GM12878 (cell line): ENCODE data around the gene AKR1B15. TPM values are rescaled to one million over a fixed set of nuclear protein-coding genes. Genes with fewer than 3 reads are reported as not detected.

Experiments used
- ATAC-seq: fragments of 200-7000 bp; cut with Tn5 transposase; 3 replicates; pipeline ENCODE4 v1.9.1; 2020; ENCODE audit warnings: mild to moderate bottlenecking, moderate library complexity
- BruUV-seq: library from RNA; stranded (reverse); fragments of 400-500 nt; replicated peaks from 2 replicates; lab custom pipeline; 2021; lab: Mats Ljungman, UMichigan
- CTCF ChIA-PET: fragments of 300-600 bp; sonication (Branson Sonifier 250); formaldehyde crosslinking; extraction: SDS; loops from one replicate; lab custom pipeline; 2021; ENCODE audit warnings: inconsistent platforms; lab: Yijun Ruan, JAX
- POLR2A ChIA-PET: fragments of 350-600 bp; formaldehyde crosslinking; extraction: SDS; loops from one replicate; lab custom pipeline; 2021; ENCODE audit warnings: inconsistent platforms; lab: Charles Lee
- RAD21 ChIA-PET: fragments of 300-600 bp; sonication (Branson Sonifier 250); formaldehyde crosslinking; loops from one replicate; lab custom pipeline; 2023; ENCODE audit warnings: antibody characterized with exemption; ENCODE audit not compliant: unreplicated experiment; lab: Charles Lee
- SMC1A ChIA-PET: fragments of 300-600 bp; sonication (Branson Sonifier 250); formaldehyde crosslinking; loops from one replicate; lab custom pipeline; 2023; ENCODE audit not compliant: unreplicated experiment, uncharacterized antibody; lab: Charles Lee
- DNase-seq: peaks from one replicate; pipeline ENCODE4 v3.0.0-alpha.2; 2011; ENCODE audit warnings: low read depth, low spot score
- FAIRE-seq: peaks from 3 replicates; lab custom pipeline; 2011; peaks lifted over from hg19 to GRCh38; lab: Jason Lieb, UNC
- H2AFZ ChIP-seq: 2 replicates; pipeline ENCODE4 v1.6.0; 2011; ENCODE audit warnings: low read depth, low read length, control low read depth; ENCODE audit not compliant: control insufficient read depth
- H3K27ac ChIP-seq: 2 replicates; pipeline ENCODE4 v1.5.1; 2011; ENCODE audit warnings: control low read depth; ENCODE audit not compliant: control insufficient read depth, insufficient read depth
- H3K27me3 ChIP-seq, 2 experiments: replicated peaks in 1 of 2; 2 replicates each; pipeline versions ENCODE4 v1.6.0 to v1.6.1; 2011; ENCODE audit warnings: low read length in 1 of 2; ENCODE audit not compliant: control insufficient read depth in 2 of 2, insufficient read depth in 2 of 2
- H3K36me3 ChIP-seq, 2 experiments: 2 replicates each; pipeline ENCODE4 v1.5.1; 2011; ENCODE audit warnings: low read length in 1 of 2; ENCODE audit not compliant: control insufficient read depth in 2 of 2, insufficient read depth in 2 of 2
- H3K4me1 ChIP-seq: 2 replicates; pipeline ENCODE4 v1.6.1; 2011; ENCODE audit warnings: mild to moderate bottlenecking, low read length, moderate library complexity, mixed read lengths; ENCODE audit not compliant: control insufficient read depth, insufficient read depth
- H3K4me2 ChIP-seq: 2 replicates; pipeline ENCODE4 v1.6.0; 2011; ENCODE audit warnings: control low read depth; ENCODE audit not compliant: control insufficient read depth, insufficient read depth
- H3K4me3 ChIP-seq: fragments of 200-600 bp; sonication (generic); 2 replicates; pipeline ENCODE4 v1.5.1; 2016
- H3K79me2 ChIP-seq: 2 replicates; pipeline ENCODE4 v1.6.0; 2011; ENCODE audit warnings: low read length; ENCODE audit not compliant: control insufficient read depth, insufficient read depth
- H3K9ac ChIP-seq: 2 replicates; pipeline ENCODE4 v1.8.0; 2011; ENCODE audit warnings: low read length, control low read depth, mixed read lengths; ENCODE audit not compliant: control insufficient read depth, insufficient read depth
- H3K9me3 ChIP-seq: replicated peaks from 3 replicates; pipeline ENCODE4 v1.5.1; 2011; ENCODE audit warnings: mild to moderate bottlenecking, low read length; ENCODE audit not compliant: control insufficient read depth, insufficient read depth
- H4K20me1 ChIP-seq: 2 replicates; pipeline ENCODE4 v1.6.0; 2011; ENCODE audit not compliant: control insufficient read depth, insufficient read depth
- BMI1 ChIP-seq: fragments of 450-650 bp; IDR thresholded peaks from 2 replicates; pipeline ENCODE4 v1.6.1; 2016; ENCODE audit warnings: mild to moderate bottlenecking, moderate library complexity, borderline replicate concordance
- CHD1 ChIP-seq: IDR thresholded peaks from 2 replicates; pipeline ENCODE4 v1.6.1; 2012; ENCODE audit warnings: low read depth, low read length, improper control_type of control experiment
- HCFC1 ChIP-seq: fragments of 150-350 bp; IDR thresholded peaks from 2 replicates; pipeline ENCODE4 v1.6.1; 2014; ENCODE audit warnings: low read length
- IRF4 ChIP-seq: IDR thresholded peaks from 2 replicates; pipeline ENCODE4 v1.6.1; 2011; ENCODE audit warnings: low read depth, low read length
- KDM1A ChIP-seq: fragments of 200-600 bp; sonication (generic); IDR thresholded peaks from 2 replicates; pipeline ENCODE4 v1.6.1; 2016; ENCODE audit warnings: borderline replicate concordance
- NFIC ChIP-seq: IDR thresholded peaks from 2 replicates; pipeline ENCODE4 v1.6.1; 2012; ENCODE audit warnings: low read depth, mild to moderate bottlenecking, inconsistent platforms, low read length, moderate library complexity
- NR2F1 ChIP-seq: fragments of 450-650 bp; conservative IDR thresholded peaks from 2 replicates; pipeline ENCODE4 v1.6.1; 2017; ENCODE audit warnings: mild to moderate bottlenecking
- PRDM15 ChIP-seq: fragments of 450-650 bp; formaldehyde crosslinking; IDR thresholded peaks from 2 replicates; pipeline ENCODE4 v1.4.0; 2020; ENCODE audit warnings: mild to moderate bottlenecking, moderate library complexity
- RAD51 ChIP-seq: fragments of 450-650 bp; IDR thresholded peaks from 2 replicates; pipeline ENCODE4 v1.6.1; 2016; ENCODE audit warnings: moderate library complexity, mild to moderate bottlenecking, inconsistent platforms
- RUNX3 ChIP-seq: IDR thresholded peaks from 2 replicates; pipeline ENCODE4 v1.6.1; 2012; ENCODE audit warnings: low read length, inconsistent platforms
- SMAD1 ChIP-seq: fragments of 450-650 bp; IDR thresholded peaks from 2 replicates; pipeline ENCODE4 v1.6.1; 2018; ENCODE audit warnings: mild to moderate bottlenecking, low read depth; ENCODE audit not compliant: partially characterized antibody
- SMARCA5 ChIP-seq: fragments of 450-650 bp; IDR thresholded peaks from 2 replicates; pipeline ENCODE4 v1.6.1; 2017; ENCODE audit warnings: mild to moderate bottlenecking
- TCF3 ChIP-seq: IDR thresholded peaks from 2 replicates; pipeline ENCODE4 v1.6.1; 2012; ENCODE audit warnings: low read depth, mild to moderate bottlenecking, low read length, borderline replicate concordance; ENCODE audit not compliant: insufficient read depth
- WRNIP1 ChIP-seq: IDR thresholded peaks from 2 replicates; pipeline ENCODE4 v1.6.1; 2011; ENCODE audit warnings: low read depth, low read length, improper control_type of control experiment, borderline replicate concordance
- YY1 ChIP-seq: IDR thresholded peaks from 2 replicates; pipeline ENCODE4 v1.6.1; 2011; ENCODE audit warnings: low read depth, mild to moderate bottlenecking, low read length
- WGBS: methylation state at CpG from one replicate; pipeline ENCODE4 v1.1.6; 2016; ENCODE audit warnings: low lambda C conversion rate; ENCODE audit not compliant: insufficient replicate concordance, insufficient coverage; ENCODE audit errors: missing lambda C conversion rate; 5-methylcytosine and 5-hydroxymethylcytosine counted together
- in situ Hi-C: fragments of 300-500 bp; cut with MboI; formaldehyde crosslinking; loops from 9 replicates; pipeline ENCODE4 v1.14.3; 2018; ENCODE audit warnings: mixed read lengths
- intact Hi-C: fragments of 100-400 bp; cut with micrococcal nuclease; formaldehyde crosslinking; loops from one replicate; pipeline ENCODE4 v1.14.2; 2022; ENCODE audit not compliant: unreplicated experiment
- polyA plus RNA-seq, 11 experiments: library from polyadenylated mRNA; depleted of rRNA in 4 of 11; unstranded in 6 of 11; stranded (reverse) in 5 of 11; fragments of >200 nt; fragmentation: Nextera tagmentation in 4 of 11; fragmentation: Illumina TruSeq in 1 of 11; extraction: Ambion mirVana in 4 of 11; extraction: Trizol in 1 of 11; gene quantifications; 1 replicate in 1 of 11; 2 replicates in 10 of 11; pipeline versions ENCODE4 v1.2.1 to v1.2.3, GENCODE V29; 2011 to 2016; ENCODE audit warnings: inconsistent platforms in 2 of 11, missing spikeins in 2 of 11, low read depth in 1 of 11
- total RNA-seq, 4 experiments: library from RNA; depleted of rRNA in 3 of 4; stranded (reverse); fragments of >200 nt in 3 of 4; fragmentation: Illumina TruSeq in 1 of 4; extraction: Trizol in 1 of 4; gene quantifications; 2 replicates each; pipeline versions ENCODE4 v1.2.1 to v1.2.3, GENCODE V29; 2013 to 2021

AKR1B15 gene
- total and polyA plus RNA-seq, 10 of the 15 experiments (the other 5 are each of a cell fraction or from before 2014, with no cell fraction given), result 0.06 TPM; not detected in 9

- Histone ChIP-seq H3K36me3 (no peaks in the 10 kb centered on the region), H4K20me1 (no peaks in the 10 kb centered on the region), H3K79me2 (no peaks in the 10 kb centered on the region), H3K4me2 (no peak overlapping the region), H3K4me3 (no peak overlapping the region)
- ChIA-PET POLR2A (no interaction called here), RAD21 (interaction anchor here (1.3 to 2.1 kb wide), 2 partner anchors 32 to 92 kb away, joined by 5 to 10 read pairs; no protein-coding TSS in a partner anchor)
- intact Hi-C loops (loop anchor here (10.0 kb wide), 1 partner anchor 429 kb away; no protein-coding TSS in a partner anchor), in situ Hi-C loops (no loop called here)
- FAIRE-seq, result no peak
- TF ChIP-seq PRDM15 (CRISPR knock-in tag) (no peak), HCFC1 (no peak), NR2F1 (no peak), CHD1 (no peak), SMARCA5 (no peak), KDM1A (no peak), YY1 (no peak), RUNX3 (no peak), RAD51 (no peak), SMAD1 (no peak), NFIC (no peak), WRNIP1 (no peak), IRF4 (no peak), TCF3 (no peak), BMI1 (no peak)
- TF ChIP-seq, all 136 proteins: peak for 0
- peaks cover 0 to 2% of the 10 kb centered on the region in 2 experiments; a peak in 2 of 4 replicates for H3K27me3 ChIP-seq
- H3K9me3 ChIP-seq, result no peaks in the 10 kb centered on the region
- ChIA-PET SMC1A (interaction anchor here (0.7 to 1.9 kb wide), 3 partner anchors 15 to 92 kb away, joined by 3 to 11 read pairs (median 3); no protein-coding TSS in a partner anchor), CTCF (interaction anchor here (0.6 to 7.5 kb wide), 11 partner anchors 25 to 856 kb away, joined by 3 to 129 read pairs (median 8); no protein-coding TSS in a partner anchor)
- ATAC-seq (no peak), DNase-seq (no peak)
- no TSS peak for BruUV-seq
- H2AFZ ChIP-seq, result no peak overlapping the region
- no peak overlapping the region for H3K27ac ChIP-seq
- 26% methylated on average over 6 of the region's 6 CpGs for WGBS
- no peaks in the 10 kb centered on the region for H3K4me1 ChIP-seq
- no peak overlapping the region for H3K9ac ChIP-seq
These were observed 33.1 kb upstream of the AKR1B15 start for GRCh38 chr7:134515569-134516468.
